SH-SY5Y (cell line): ENCODE data around the gene ITPR3.

Source experiments
- GATA2 ChIP-seq: IDR thresholded peaks from 2 replicates; pipeline ENCODE4 v1.6.1; 2011; ENCODE audit warnings: mild to moderate bottlenecking, low read depth, low read length
- GATA3 ChIP-seq: IDR thresholded peaks from 2 replicates; pipeline ENCODE4 v1.6.1; 2011; ENCODE audit warnings: low read depth, mild to moderate bottlenecking, low read length, moderate library complexity

- TF ChIP-seq GATA2 (no peak), GATA3 (no peak)
Observed at GRCh38 chr6:33705268-33705885, 84.3 kb downstream of the ITPR3 start.
